ENCODE results near the gene MASP2.

MASP2 gene

DNA sequence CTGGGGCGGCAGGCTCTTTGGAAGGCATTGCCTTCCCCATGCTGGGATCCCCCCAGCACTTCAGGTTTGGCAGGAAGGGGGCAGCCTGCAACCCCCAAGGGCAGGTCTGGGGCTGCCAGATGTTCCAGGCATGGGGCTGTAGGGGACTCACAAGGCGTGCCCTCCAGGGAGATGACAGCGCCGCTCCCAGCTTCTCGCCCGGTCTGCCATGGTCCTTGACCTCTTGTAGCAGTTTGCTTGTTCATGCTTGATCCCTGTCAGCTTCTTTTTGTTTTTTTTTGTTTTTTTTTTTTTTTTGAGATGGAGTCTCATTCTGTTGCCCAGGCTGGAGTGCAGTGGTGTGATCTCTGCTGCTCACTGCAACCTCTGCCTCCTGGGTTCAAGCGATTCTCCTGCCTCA lies 56.2 kb downstream of the MASP2 start:
- DNase-seq (ENCODE audit: low read depth) = no peak

DNA sequence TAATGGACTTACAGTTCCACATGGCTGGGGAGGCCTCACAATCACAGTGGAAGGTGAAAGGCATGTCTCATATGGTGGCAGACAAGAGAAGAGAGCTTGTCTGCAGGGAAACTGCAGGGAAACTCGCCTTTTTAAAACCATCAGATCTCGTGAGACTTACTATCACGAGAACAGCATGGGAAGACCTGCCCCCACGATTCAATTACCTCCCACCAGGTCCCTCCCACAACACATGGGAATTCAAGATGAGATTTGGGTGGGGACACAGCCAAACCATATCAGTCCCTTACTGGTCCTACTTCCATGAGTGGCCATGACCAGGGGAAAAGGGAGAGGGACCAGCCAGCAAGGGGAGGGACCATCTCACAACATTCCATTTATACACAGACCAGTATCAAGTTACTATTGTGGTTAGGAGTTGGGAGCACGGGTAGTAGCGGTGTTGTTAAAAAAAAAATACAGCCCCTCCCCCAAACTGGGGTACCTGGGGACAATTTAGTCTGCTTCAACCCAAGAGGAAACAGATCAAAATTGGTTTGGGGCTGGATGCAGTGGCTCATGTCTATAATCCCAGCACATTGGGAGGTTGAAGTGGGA lies 57.0 kb downstream of the MASP2 start:
- peak; percentile 22 for DNase-seq (ENCODE audit: low read depth)

DNA sequence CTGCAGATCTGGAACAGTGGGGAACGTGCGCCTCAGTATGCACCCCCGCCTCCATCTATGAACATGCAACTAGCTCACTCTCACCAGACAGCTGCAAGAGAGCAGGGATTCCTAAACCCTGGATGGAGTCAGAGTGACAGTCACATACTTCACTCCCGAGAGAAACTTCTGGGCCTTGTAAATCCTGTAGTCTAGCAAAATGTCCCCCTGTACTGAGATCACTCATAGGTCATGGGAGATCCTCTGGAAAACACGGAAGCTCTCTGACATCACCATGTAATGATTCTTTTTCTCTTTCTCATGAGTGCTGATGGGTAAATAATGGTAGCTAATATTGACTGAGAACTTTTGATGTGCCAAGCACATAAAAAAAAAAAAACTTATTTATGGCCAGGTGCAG lies 57.9 kb downstream of the MASP2 start:
- DNase-seq (ENCODE audit: low read depth) = no peak

DNA sequence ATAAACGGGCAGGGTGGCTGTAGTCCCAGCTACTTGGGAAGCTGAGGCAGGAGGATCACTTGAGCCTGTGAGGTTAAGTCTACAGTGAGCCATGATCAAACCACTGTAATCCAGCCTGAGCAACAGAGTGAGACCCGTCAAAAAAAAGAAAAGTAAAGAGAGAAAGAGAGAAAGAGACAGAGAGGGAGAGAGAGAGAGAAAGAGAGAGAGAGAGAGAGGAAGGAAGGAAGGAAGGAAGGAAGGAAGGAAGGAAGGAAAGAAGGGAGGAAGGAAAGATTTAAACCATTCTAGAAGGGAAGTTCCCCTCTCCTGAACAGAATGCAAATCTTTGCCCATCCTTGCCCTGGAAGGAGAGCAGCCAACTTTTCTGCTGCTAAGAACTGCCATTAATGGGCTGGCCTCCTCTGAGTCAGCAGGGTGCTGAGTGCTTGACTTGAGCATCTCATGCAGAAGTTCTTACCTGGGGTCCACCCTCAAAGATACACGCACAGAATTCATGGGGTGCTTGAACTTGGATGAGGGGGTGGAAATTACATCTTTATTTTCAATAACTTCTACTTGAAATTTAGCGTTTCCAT lies 59.1 kb downstream of the MASP2 start:
- DNase-seq (ENCODE audit: low read depth) = no peak

DNA sequence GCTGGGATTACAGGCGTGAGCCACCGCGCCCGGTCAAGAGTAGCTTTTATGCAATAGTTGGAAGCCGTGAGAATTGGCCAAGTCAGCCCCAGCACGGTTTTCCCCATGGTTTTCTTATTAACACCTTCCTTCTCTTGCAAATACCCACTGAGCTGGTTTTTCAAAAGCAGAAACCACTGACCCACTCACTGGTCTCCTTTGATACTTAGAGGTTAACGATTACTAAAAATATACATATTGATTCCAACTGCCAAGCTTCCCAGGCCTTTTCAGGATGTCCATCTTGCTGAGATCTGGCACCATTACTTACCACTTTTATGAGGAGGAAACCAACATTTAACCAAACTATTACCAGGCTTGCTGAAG lies 60.5 kb downstream of the MASP2 start:
- DNase-seq (ENCODE audit: low read depth) = no peak

DNA sequence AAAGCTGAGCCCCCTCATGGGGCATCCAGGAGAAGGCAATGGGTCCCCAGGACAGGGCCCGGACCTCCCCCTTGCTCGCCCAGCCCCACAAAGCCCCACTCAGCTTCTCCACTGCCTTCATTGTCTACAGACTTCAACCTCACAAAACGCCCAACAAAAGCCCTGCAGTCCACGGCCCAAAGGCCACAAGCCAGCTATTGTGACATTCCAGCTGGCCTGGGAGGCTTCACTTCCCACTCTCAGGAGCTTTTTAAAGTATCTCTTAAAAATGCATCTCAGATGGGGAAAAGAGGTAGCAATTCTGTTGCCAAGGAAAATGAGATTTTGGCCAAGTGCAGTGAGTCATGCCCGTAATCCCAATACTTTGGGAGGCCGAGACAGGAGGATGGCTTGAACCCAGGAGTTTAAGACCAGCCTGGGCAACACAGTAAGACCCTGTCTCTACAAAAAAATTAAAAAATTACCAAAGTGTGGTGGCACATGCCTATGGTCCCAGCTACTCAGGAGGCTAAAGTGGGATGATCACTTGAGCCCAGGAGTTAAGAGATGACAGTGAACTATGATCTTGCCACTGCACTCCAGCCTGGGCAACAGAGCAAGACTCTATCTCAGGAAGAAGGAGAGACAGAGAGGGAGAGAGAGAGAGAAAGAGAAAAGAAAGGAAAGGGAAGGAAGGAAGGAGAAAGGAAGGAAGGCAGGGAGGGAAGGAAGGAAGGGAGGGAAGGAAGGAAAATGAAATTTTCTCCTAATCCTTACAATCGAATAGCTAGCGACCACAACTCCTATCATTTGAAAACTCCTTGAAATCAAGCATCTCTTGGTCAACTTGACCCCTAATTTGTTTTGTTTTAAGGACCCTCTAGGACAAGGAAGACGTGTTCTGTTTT lies 66.0 kb downstream of the MASP2 start:
- DNase-seq (ENCODE audit: low read depth) = no peak

DNA sequence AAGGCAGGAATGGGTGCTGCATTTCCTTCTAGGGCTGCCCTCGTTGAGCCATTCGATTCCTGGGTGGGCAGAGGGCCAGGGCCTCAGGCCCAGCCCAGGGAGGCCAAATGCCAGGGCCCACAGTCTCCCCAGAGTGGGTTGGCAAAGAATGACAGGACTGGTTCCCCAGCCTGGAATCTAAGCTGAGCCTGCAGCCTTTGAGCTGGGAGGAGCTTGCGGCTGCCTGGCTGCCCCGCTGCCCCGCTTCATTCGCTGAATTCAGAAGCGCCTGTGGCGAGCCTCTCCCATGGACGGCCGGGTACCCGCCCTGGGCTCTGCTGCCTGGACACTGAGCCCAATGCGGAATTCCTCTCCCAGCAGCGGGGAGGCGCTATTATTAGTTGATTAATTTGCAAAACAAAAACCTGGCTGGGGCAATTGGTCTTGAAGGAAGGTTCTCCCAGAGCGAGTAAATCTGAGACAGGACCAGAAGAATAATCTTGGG lies 66.9 kb downstream of the MASP2 start:
- DNase-seq (ENCODE audit: low read depth) = peak; percentile 74

DNA sequence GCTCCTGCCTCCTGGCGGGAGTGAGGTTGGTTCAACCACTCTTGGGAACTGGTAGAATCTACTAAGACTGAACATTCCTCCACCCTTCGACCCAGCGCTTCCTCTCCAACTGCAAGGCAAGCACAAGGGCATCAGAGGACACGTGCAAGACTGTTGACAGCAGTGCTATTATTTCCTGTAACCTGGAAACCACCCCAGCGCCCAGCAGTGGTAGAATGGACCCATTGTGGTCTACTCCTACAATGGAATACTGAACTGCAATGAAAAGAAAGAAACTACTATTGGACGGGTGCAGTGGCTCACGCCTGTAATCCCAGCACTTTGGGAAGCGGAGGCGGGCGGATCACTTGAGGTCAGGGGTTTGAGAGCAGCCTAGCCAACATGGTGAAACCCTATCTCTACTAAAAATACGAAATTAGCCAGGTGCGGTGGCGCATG lies 67.5 kb downstream of the MASP2 start:
- DNase-seq (ENCODE audit: low read depth) = no peak

DNA sequence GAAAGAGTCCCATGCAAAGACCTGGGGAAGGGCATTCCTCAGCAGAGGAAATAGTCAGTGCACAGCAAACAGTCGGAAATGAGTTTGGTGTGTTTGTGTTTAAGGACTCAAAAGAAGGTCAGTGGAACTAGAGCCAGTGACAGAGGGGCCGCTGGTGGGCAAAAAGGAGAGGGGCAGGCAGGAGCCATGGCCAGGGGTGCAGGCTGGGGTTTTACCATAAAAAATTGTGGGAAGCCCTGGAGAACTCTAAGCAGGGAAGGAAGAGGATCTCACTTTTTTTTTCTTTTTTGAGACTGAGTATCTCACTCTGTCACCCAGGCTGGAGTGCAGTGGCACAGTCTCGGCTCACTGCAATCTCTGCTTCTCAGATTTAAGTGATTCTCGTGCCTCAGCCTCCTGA lies 68.3 kb downstream of the MASP2 start:
- no peak for DNase-seq (ENCODE audit: low read depth)

Data from iris pigment epithelial cell (primary cell).